Superior temporal gyrus (tissue), 1 donor: ENCODE measurements around the gene PRR23E.

Experiments
- DNase-seq: peaks from one replicate; pipeline ENCODE4 v3.0.0-alpha.2; 2016; ENCODE audit errors: extremely low spot score

The PRR23E gene

GRCh38 chr3:127209840-127210653 lies 17.1 kb downstream of the PRR23E start:
- no peak for DNase-seq

GRCh38 chr3:127210654-127210943 lies 17.7 kb downstream of the PRR23E start:
- DNase-seq, result no peak

- DNase-seq, result no peak
Measured at GRCh38 chr3:127211118-127212060, 18.5 kb downstream of the PRR23E start.

GRCh38 chr3:127212231-127212630 lies 19.3 kb downstream of the PRR23E start:
- DNase-seq, result no peak

- no peak for DNase-seq
Measured at GRCh38 chr3:127212711-127213110, 19.8 kb downstream of the PRR23E start.

- DNase-seq, result no peak
Measured at GRCh38 chr3:127213381-127213918, 20.5 kb downstream of the PRR23E start.

- no peak for DNase-seq
Measured at GRCh38 chr3:127214975-127215374, 22.0 kb downstream of the PRR23E start.

- DNase-seq, result no peak
Measured at GRCh38 chr3:127215714-127216414, 22.9 kb downstream of the PRR23E start.

GRCh38 chr3:127216415-127217261 lies 23.7 kb downstream of the PRR23E start:
- DNase-seq, result no peak

- DNase-seq, result no peak
Measured at GRCh38 chr3:127217596-127218453, 24.9 kb downstream of the PRR23E start.

- no peak for DNase-seq
Measured at GRCh38 chr3:127218454-127218922, 25.6 kb downstream of the PRR23E start.

- DNase-seq, result no peak
Measured at GRCh38 chr3:127220497-127220896, 27.6 kb downstream of the PRR23E start.

- DNase-seq, result no peak
Measured at GRCh38 chr3:127221037-127221436, 28.1 kb downstream of the PRR23E start.

GRCh38 chr3:127221446-127222035 lies 28.6 kb downstream of the PRR23E start:
- DNase-seq, result no peak

- no peak for DNase-seq
Measured at GRCh38 chr3:127222163-127222562, 29.2 kb downstream of the PRR23E start.

GRCh38 chr3:127222664-127223063 lies 29.7 kb downstream of the PRR23E start:
- no peak for DNase-seq

GRCh38 chr3:127224118-127224517 lies 31.2 kb downstream of the PRR23E start:
- no peak for DNase-seq

- no peak for DNase-seq
Measured at GRCh38 chr3:127226457-127226856, 33.5 kb downstream of the PRR23E start.
